Lower leg skin (tissue), 3 donors: ENCODE measurements around the gene TMEM151B.

Experiments used
- CTCF ChIP-seq, 3 donors: fragments of 450-650 bp; IDR thresholded peaks; one replicate each; pipeline ENCODE4 v1.5.1; 2016; ENCODE audit warnings: antibody characterized with exemption in 3 of 3, mild to moderate bottlenecking in 3 of 3, moderate library complexity in 2 of 3
- POLR2A ChIP-seq, 2 donors: fragments of 450-650 bp; IDR thresholded peaks; one replicate each; pipeline ENCODE4 v1.6.1; 2016 to 2017; ENCODE audit warnings: antibody characterized with exemption in 2 of 2, mild to moderate bottlenecking in 1 of 2, moderate library complexity in 1 of 2

- TF ChIP-seq CTCF (IDR thresholded peaks at IDR 0.05) (no peak), POLR2A (IDR thresholded peaks at IDR 0.05) (no peak)
Measured at GRCh38 chr6:44278774-44279697, 8.8 kb downstream of the TMEM151B start.
